ENCODE data around the gene HIVEP3.

Gene HIVEP3

DNA sequence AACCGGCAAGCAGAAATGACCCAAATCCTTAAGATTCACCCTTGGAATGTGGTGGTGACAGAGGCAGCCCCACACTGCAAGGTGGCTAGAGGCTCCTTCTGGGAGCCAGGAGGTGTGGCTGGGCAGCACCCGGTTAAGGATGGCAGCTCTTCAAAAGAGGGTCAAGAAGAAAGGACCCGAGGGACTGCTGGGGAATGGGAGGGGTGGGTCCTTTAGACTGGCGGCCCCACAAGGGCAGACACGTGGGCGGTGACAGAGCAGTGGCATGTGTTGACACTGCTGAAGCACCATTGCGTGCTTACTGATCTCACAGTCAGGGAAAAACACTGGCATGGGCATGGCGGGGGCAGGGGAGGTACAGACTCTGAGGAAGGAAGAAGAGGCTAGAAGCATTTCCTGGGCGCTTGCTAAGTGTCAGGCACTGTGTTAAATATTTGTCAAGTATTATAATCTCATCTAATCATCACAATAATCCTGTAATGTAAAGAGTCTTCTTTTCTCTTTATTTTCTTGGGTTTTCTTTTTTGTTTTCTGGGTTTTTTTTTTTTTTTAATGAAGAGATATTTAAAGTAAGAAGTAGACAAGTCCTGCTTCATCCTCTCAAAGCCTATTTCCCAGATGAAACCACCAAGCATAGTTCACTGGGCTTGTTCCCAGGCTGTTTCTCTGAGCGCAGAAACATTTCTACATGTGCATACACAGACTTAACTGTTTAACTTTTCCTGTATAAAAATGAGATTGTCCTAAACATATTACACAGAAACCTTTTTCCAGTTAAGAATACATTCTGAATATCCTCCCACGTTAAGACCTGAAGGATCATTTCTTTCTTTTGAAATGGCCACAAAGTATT is 268.5 kb downstream of the HIVEP3 start:
- H3K4me3 ChIP-seq (ENCODE audit: low read depth in 1 of 2, low read length in 2 of 2) = no peak overlapping the region
- no peak overlapping the region for H3K9ac ChIP-seq (ENCODE audit: low read depth in 1 of 2, low read length in 2 of 2)
- H3K4me1 ChIP-seq (ENCODE audit: control insufficient read depth in 1 of 2, insufficient read depth in 2 of 2, low read length in 2 of 2) = no peaks in the 10 kb centered on the region
- no peak overlapping the region for H3K27ac ChIP-seq (ENCODE audit: low read depth, low read length)
- no peaks in the 10 kb centered on the region for H3K9me3 ChIP-seq (ENCODE audit: control insufficient read depth in 1 of 2, low read length in 2 of 2)
- H3K27me3 ChIP-seq (ENCODE audit: control insufficient read depth in 1 of 2, insufficient read depth in 2 of 2, low read length in 2 of 2) = no peaks in the 10 kb centered on the region
- H3K36me3 ChIP-seq (ENCODE audit: control insufficient read depth in 1 of 2, insufficient read depth in 2 of 2, low read length in 2 of 2) = no peaks in the 10 kb centered on the region

DNA sequence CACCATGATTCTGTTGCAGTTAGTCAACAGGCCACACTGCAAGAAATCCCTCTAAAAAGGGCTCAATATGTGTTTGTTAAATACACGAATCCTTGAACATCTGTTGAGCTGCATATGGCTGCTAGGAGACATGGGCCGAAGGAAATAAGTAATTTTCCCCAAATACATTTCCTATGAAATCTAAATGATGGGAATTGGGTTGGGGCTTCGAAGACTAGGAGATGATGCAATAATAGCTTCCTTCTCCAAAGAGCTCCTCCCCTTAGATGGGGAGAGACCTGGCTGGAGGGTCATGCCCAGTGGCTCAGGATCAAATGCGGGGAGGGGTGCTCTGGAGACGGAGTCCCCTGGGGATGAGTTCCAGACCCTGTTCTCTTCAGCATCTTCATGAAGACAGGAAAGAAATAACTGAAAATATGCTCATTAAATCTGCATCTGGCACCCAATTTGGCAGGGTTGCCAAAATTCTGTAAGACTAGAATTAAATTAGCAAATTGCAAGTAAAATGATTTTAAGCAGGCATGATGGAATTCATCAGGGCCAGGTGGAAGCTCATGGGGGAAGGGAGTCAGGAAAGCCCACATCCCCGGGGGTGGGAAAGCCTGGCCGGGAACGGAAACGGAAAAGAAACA is 269.2 kb downstream of the HIVEP3 start:
- no peak overlapping the region for H3K4me3 ChIP-seq (ENCODE audit: low read depth in 1 of 2, low read length in 2 of 2)
- H3K36me3 ChIP-seq (ENCODE audit: control insufficient read depth in 1 of 2, insufficient read depth in 2 of 2, low read length in 2 of 2) = no peaks in the 10 kb centered on the region
- no peaks in the 10 kb centered on the region for H3K4me1 ChIP-seq (ENCODE audit: control insufficient read depth in 1 of 2, insufficient read depth in 2 of 2, low read length in 2 of 2)
- no peaks in the 10 kb centered on the region for H3K27me3 ChIP-seq (ENCODE audit: control insufficient read depth in 1 of 2, insufficient read depth in 2 of 2, low read length in 2 of 2)
- no peaks in the 10 kb centered on the region for H3K9me3 ChIP-seq (ENCODE audit: control insufficient read depth in 1 of 2, low read length in 2 of 2)
- no peak overlapping the region for H3K27ac ChIP-seq (ENCODE audit: low read depth, low read length)
- H3K9ac ChIP-seq (ENCODE audit: low read depth in 1 of 2, low read length in 2 of 2) = no peak overlapping the region

- Histone ChIP-seq H3K9me3 (ENCODE audit: control insufficient read depth in 1 of 2, low read length in 2 of 2) (no peaks in the 10 kb centered on the region), H3K9ac (ENCODE audit: low read depth in 1 of 2, low read length in 2 of 2) (no peak overlapping the region), H3K27me3 (ENCODE audit: control insufficient read depth in 1 of 2, insufficient read depth in 2 of 2, low read length in 2 of 2) (no peaks in the 10 kb centered on the region), H3K4me1 (ENCODE audit: control insufficient read depth in 1 of 2, insufficient read depth in 2 of 2, low read length in 2 of 2) (no peaks in the 10 kb centered on the region), H3K4me3 (ENCODE audit: low read depth in 1 of 2, low read length in 2 of 2) (no peak overlapping the region), H3K36me3 (ENCODE audit: control insufficient read depth in 1 of 2, insufficient read depth in 2 of 2, low read length in 2 of 2) (no peaks in the 10 kb centered on the region), H3K27ac (ENCODE audit: low read depth, low read length) (no peak overlapping the region)
Measured at GRCh38 chr1:41648844-41649243, 269.9 kb downstream of the HIVEP3 start.

DNA sequence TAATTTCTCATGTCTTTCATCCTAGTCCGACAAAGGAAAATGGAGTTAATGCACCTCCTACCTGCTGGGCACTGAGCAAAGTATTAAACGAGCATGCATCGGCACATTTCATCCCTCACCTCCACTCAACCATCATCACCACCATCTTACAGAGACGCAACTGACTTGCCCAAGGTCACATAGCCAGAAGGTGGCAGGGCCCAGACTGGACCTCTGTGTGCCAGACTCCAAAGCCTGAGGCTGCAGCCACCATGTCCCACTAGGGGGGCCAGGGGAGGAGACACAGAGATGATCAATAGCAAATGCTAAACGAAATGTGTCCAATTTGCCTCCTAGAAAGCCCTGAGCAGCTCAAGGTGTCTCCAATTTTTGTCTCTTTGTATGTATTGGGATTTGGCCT is 270.5 kb downstream of the HIVEP3 start:
- no peaks in the 10 kb centered on the region for H3K36me3 ChIP-seq (ENCODE audit: control insufficient read depth in 1 of 2, insufficient read depth in 2 of 2, low read length in 2 of 2)
- no peak overlapping the region for H3K27ac ChIP-seq (ENCODE audit: low read depth, low read length)
- no peaks in the 10 kb centered on the region for H3K27me3 ChIP-seq (ENCODE audit: control insufficient read depth in 1 of 2, insufficient read depth in 2 of 2, low read length in 2 of 2)
- H3K4me1 ChIP-seq (ENCODE audit: control insufficient read depth in 1 of 2, insufficient read depth in 2 of 2, low read length in 2 of 2) = no peaks in the 10 kb centered on the region
- no peak overlapping the region for H3K9ac ChIP-seq (ENCODE audit: low read depth in 1 of 2, low read length in 2 of 2)
- H3K9me3 ChIP-seq (ENCODE audit: control insufficient read depth in 1 of 2, low read length in 2 of 2) = no peaks in the 10 kb centered on the region
- no peak overlapping the region for H3K4me3 ChIP-seq (ENCODE audit: low read depth in 1 of 2, low read length in 2 of 2)

DNA sequence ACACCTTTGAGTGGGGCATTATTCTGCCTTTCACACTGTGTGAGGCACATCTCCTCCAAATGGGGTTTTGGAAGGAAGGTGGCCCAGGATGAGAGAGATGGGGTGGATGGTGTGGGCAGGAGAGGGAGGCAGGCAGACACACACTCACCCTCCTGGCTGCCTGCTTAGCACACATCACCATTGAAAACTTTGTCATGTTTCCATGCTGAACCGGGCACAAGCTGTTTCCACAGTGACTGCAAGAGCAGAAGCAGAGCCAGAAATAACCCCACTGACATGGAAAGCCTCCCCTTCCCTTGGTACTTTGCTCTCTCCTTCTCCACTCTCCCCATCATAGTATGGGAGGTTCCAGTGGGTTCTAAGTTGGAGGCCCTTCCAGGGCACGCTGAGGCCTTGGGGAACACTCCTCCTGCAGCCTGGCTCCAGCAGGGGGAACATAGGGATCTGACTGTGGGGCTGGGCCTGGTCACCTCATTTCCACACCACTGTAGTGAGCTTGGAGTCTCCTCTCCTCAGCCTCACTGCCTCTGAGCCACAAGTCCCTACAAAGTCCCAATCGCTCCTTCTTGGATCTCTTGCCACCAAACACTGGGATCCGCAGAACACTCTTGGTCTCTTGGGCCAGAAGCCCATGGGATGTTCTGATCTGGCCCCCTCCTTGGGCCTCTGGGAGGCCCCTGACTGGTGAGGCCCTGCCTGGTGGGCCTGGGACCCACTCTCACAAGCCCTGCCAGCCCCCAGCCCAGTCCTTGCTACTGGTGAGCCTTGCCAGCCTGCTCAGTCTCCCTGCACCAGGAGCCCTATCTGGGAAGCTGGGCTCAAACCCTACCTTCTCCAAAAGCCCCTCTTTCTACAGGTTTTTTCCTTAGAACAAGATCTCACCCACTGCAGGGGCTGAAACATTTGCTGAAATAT is 271.2 kb downstream of the HIVEP3 start:
- H3K27ac ChIP-seq (ENCODE audit: low read depth, low read length) = no peak overlapping the region
- no peaks in the 10 kb centered on the region for H3K9me3 ChIP-seq (ENCODE audit: control insufficient read depth in 1 of 2, low read length in 2 of 2)
- H3K4me3 ChIP-seq (ENCODE audit: low read depth in 1 of 2, low read length in 2 of 2) = no peak overlapping the region
- H3K36me3 ChIP-seq (ENCODE audit: control insufficient read depth in 1 of 2, insufficient read depth in 2 of 2, low read length in 2 of 2) = no peaks in the 10 kb centered on the region
- no peaks in the 10 kb centered on the region for H3K4me1 ChIP-seq (ENCODE audit: control insufficient read depth in 1 of 2, insufficient read depth in 2 of 2, low read length in 2 of 2)
- no peak overlapping the region for H3K9ac ChIP-seq (ENCODE audit: low read depth in 1 of 2, low read length in 2 of 2)
- H3K27me3 ChIP-seq (ENCODE audit: control insufficient read depth in 1 of 2, insufficient read depth in 2 of 2, low read length in 2 of 2) = no peaks in the 10 kb centered on the region

DNA sequence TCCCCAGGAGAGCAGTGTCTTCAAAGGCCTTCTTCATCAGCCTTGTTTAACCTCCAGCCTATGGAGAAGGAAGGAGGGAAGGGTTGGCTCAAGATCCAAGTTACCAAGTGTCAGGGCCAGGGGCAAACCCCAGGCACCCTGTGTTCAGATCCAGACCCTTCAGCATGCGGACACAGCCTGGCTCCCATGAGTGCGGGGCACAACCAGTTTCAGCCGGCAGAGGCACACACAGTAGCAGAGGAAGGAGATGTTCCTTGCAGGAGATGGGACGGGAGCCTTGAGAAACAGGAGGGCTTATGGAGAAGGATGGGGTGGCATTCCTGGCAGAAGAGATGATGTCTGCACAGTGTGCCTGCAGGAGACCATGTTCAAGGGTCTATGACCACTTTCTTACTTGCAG is 272.5 kb downstream of the HIVEP3 start:
- Histone ChIP-seq H3K27me3 (ENCODE audit: control insufficient read depth in 1 of 2, insufficient read depth in 2 of 2, low read length in 2 of 2) (no peaks in the 10 kb centered on the region), H3K36me3 (ENCODE audit: control insufficient read depth in 1 of 2, insufficient read depth in 2 of 2, low read length in 2 of 2) (no peaks in the 10 kb centered on the region), H3K4me1 (ENCODE audit: control insufficient read depth in 1 of 2, insufficient read depth in 2 of 2, low read length in 2 of 2) (no peaks in the 10 kb centered on the region), H3K4me3 (ENCODE audit: low read depth in 1 of 2, low read length in 2 of 2) (no peak overlapping the region), H3K9me3 (ENCODE audit: control insufficient read depth in 1 of 2, low read length in 2 of 2) (no peaks in the 10 kb centered on the region), H3K9ac (ENCODE audit: low read depth in 1 of 2, low read length in 2 of 2) (no peak overlapping the region), H3K27ac (ENCODE audit: low read depth, low read length) (no peak overlapping the region)

- no peak overlapping the region for H3K4me3 ChIP-seq (ENCODE audit: low read depth in 1 of 2, low read length in 2 of 2)
Measured at GRCh38 chr1:41645062-41645461, 273.7 kb downstream of the HIVEP3 start.

DNA sequence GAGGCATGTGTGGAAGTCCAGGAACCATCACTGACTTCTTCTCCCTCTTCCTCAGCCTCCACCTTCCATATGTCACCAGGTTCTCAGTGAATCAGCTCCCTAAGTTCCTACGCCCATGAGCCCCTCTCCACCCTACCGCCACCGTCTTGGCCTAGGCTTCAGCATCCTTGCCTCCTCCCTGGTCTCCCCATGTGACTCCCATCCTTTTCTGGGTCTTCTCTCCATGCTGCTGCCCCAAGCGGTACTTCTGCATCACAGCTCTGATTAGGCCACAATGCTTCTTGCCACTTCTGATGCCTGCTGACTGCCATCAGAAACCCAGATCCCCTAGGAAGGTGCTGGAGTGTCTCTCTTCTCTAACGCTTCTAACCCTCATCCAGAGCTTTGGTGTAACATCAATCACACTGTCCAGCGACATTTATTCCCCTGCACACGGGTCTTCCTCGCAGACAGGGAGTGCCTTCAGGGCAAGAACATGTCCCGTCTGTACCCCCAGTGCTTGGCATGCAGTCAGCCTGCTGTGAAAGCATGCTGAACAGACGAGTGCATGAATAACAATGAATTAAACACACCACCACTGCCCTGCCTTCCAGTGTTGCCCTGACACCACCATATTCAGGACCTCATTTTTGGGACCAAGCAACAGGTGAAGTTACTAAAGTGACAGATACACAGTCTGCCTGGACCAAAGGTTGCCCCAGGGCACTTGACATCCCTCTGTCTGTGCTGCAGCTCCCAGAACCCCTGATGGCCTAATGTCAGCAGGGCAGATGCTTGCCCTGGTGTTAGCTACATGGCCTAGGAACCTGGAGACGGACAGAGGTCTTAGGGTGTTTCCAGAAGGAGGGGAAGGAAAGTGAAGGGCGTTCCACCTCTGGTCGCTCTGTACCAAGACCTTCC is 275.6 kb downstream of the HIVEP3 start:
- H3K4me1 ChIP-seq (ENCODE audit: control insufficient read depth in 1 of 2, insufficient read depth in 2 of 2, low read length in 2 of 2) = no peaks in the 10 kb centered on the region
- H3K36me3 ChIP-seq (ENCODE audit: control insufficient read depth in 1 of 2, insufficient read depth in 2 of 2, low read length in 2 of 2) = no peaks in the 10 kb centered on the region
- H3K9ac ChIP-seq (ENCODE audit: low read depth in 1 of 2, low read length in 2 of 2) = no peak overlapping the region
- no peak overlapping the region for H3K27ac ChIP-seq (ENCODE audit: low read depth, low read length)
- H3K4me3 ChIP-seq (ENCODE audit: low read depth in 1 of 2, low read length in 2 of 2) = no peak overlapping the region
- H3K9me3 ChIP-seq (ENCODE audit: control insufficient read depth in 1 of 2, low read length in 2 of 2) = no peaks in the 10 kb centered on the region
- no peaks in the 10 kb centered on the region for H3K27me3 ChIP-seq (ENCODE audit: control insufficient read depth in 1 of 2, insufficient read depth in 2 of 2, low read length in 2 of 2)

More at GRCh38 chr1:41645062-41645461, 273.7 kb downstream of the HIVEP3 start:
- H3K27me3 ChIP-seq (ENCODE audit: control insufficient read depth in 1 of 2, insufficient read depth in 2 of 2, low read length in 2 of 2) = no peaks in the 10 kb centered on the region
- H3K9ac ChIP-seq (ENCODE audit: low read depth in 1 of 2, low read length in 2 of 2) = no peak overlapping the region
- no peaks in the 10 kb centered on the region for H3K4me1 ChIP-seq (ENCODE audit: control insufficient read depth in 1 of 2, insufficient read depth in 2 of 2, low read length in 2 of 2)
- H3K9me3 ChIP-seq (ENCODE audit: control insufficient read depth in 1 of 2, low read length in 2 of 2) = no peaks in the 10 kb centered on the region
- H3K36me3 ChIP-seq (ENCODE audit: control insufficient read depth in 1 of 2, insufficient read depth in 2 of 2, low read length in 2 of 2) = no peaks in the 10 kb centered on the region
- H3K27ac ChIP-seq (ENCODE audit: low read depth, low read length) = no peak overlapping the region

GRCh38 chr1:41641941-41642527 is 276.7 kb downstream of the HIVEP3 start:
- Histone ChIP-seq H3K27ac (ENCODE audit: low read depth, low read length) (no peak overlapping the region), H3K4me1 (ENCODE audit: control insufficient read depth in 1 of 2, insufficient read depth in 2 of 2, low read length in 2 of 2) (no peaks in the 10 kb centered on the region)

More at GRCh38 chr1:41641941-41642527, 276.7 kb downstream of the HIVEP3 start:
- Histone ChIP-seq H3K27me3 (ENCODE audit: control insufficient read depth in 1 of 2, insufficient read depth in 2 of 2, low read length in 2 of 2) (no peaks in the 10 kb centered on the region), H3K4me3 (ENCODE audit: low read depth in 1 of 2, low read length in 2 of 2) (no peak overlapping the region), H3K36me3 (ENCODE audit: control insufficient read depth in 1 of 2, insufficient read depth in 2 of 2, low read length in 2 of 2) (no peaks in the 10 kb centered on the region), H3K9me3 (ENCODE audit: control insufficient read depth in 1 of 2, low read length in 2 of 2) (no peaks in the 10 kb centered on the region), H3K9ac (ENCODE audit: low read depth in 1 of 2, low read length in 2 of 2) (no peak overlapping the region)

Data from duodenal mucosa (tissue), 2 donors.